H1 (cell line): ENCODE measurements around the gene ACACB. TPM values are rescaled to one million over a fixed set of nuclear protein-coding genes. Genes with fewer than 3 reads are reported as not detected.

Experiments used
- USF2 ChIP-seq: IDR thresholded peaks from 2 replicates; pipeline ENCODE4 v1.6.1; 2011; ENCODE audit warnings: low read length, improper control_type of control experiment
- YY1 ChIP-seq: IDR thresholded peaks from 2 replicates; pipeline ENCODE4 v1.6.1; 2011; ENCODE audit warnings: low read depth, mild to moderate bottlenecking, low read length
- polyA plus RNA-seq, 7 experiments: library from polyadenylated mRNA; depleted of rRNA in 3 of 7; stranded (reverse) in 5 of 7; unstranded in 2 of 7; fragments of >200 nt in 5 of 7; fragments of 200-250 nt in 2 of 7; gene quantifications; 1 replicate in 5 of 7; 2 replicates in 1 of 7; 4 replicates in 1 of 7; pipeline versions ENCODE4 v1.2.1 to v1.2.3, GENCODE V29; 2011 to 2013; ENCODE audit warnings: missing spikeins in 2 of 7, mixed read lengths in 2 of 7
- total RNA-seq: library from RNA; stranded (reverse); fragmentation: NEBNext Ultra II Directional; extraction: Animal tissue kit (Norgen Biotek cat#: 25700); gene quantifications from 2 replicates; pipeline ENCODE4 v1.2.1, GENCODE V29; 2021
- TF ChIP-seq, protein P1 (sequence below), 3 experiments: IDR thresholded peaks; 1 replicate in 2 of 3; 2 replicates in 1 of 3; pipeline versions ENCODE4 v1.5.1 to v1.6.1; 2011; ENCODE audit warnings: low read length in 3 of 3, mild to moderate bottlenecking in 3 of 3, inconsistent platforms in 2 of 3, low read depth in 1 of 3, moderate library complexity in 1 of 3; ENCODE audit not compliant: insufficient read depth in 1 of 3; ENCODE audit errors: control extremely low read depth in 1 of 3

Gene ACACB
- total and polyA plus RNA-seq, 2 of the 8 experiments (the other 6 are each of a cell fraction or from before 2014, with no cell fraction given): 5.8 to 15.3 TPM

DNA sequence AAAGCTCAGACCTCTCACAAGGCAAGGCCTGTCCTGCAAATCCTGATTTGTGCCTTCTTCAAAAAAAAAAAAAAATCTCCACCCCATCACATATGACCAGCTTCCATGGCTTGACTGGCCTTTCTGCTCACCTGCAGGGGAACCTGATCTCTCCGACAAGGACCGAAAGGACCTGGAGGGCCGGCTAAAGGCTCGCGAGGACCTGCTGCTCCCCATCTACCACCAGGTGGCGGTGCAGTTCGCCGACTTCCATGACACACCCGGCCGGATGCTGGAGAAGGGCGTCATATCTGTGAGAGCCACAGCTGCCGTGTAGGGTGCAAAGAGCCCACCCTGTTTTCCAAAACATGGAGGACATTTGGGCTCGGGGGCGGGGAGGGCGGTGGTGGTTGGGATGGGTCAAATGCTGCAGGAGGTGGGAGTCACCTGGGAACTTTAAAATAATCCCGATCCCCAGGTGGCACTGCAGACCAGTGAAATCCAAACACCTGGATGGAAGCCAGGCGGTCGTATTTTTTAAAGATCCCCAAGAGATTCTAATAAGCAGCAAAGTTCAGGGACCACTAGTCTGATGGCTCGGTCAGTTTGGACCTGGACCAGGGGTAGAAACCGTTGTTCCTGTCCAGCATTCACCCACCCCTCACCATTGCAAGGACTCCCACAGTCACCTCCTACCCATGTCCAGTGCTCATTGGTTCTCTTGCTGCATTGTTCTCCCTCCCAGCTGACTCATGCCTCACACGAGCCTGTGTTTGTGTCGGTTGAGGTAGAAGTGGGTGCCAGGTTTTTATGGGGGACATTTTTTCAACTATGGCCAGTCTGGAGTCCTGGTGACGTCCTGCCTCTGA, 147.9 kb downstream of the ACACB start (continued):
- TF ChIP-seq, protein P1, sequence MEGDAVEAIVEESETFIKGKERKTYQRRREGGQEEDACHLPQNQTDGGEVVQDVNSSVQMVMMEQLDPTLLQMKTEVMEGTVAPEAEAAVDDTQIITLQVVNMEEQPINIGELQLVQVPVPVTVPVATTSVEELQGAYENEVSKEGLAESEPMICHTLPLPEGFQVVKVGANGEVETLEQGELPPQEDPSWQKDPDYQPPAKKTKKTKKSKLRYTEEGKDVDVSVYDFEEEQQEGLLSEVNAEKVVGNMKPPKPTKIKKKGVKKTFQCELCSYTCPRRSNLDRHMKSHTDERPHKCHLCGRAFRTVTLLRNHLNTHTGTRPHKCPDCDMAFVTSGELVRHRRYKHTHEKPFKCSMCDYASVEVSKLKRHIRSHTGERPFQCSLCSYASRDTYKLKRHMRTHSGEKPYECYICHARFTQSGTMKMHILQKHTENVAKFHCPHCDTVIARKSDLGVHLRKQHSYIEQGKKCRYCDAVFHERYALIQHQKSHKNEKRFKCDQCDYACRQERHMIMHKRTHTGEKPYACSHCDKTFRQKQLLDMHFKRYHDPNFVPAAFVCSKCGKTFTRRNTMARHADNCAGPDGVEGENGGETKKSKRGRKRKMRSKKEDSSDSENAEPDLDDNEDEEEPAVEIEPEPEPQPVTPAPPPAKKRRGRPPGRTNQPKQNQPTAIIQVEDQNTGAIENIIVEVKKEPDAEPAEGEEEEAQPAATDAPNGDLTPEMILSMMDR (IDR thresholded peaks at IDR 0.05; ENCODE audit: control extremely low read depth in 1 of 3, insufficient read depth in 1 of 3, low read depth in 1 of 3, low read length in 3 of 3): peak; percentile 95 to 96 (median 96)
- peak; percentile 1; the same call in 1 of the 2 replicates for TF ChIP-seq USF2
- TF ChIP-seq YY1: peak; percentile 78
